Naive B cell (primary cell): ENCODE results near the gene WDR31. TPM values are rescaled to one million over a fixed set of nuclear protein-coding genes. Genes with fewer than 3 reads are reported as not detected.

ENCODE experiments used
- ATAC-seq, 2 donors: fragments of 150-1000 bp; cut with Tn5 transposase; 2 replicates each; pipeline ENCODE4 v1.10.0; 2021; ENCODE audit warnings: low read depth in 2 of 2, mild to moderate bottlenecking in 2 of 2, moderate library complexity in 2 of 2
- DNase-seq: peaks from one replicate; pipeline ENCODE4 v3.0.0; 2022
- H3K27ac Mint-ChIP-seq, 6 donors: one replicate each; pipeline ENCODE4 v1.8.0; 2020 to 2022; ENCODE audit warnings: mild to moderate bottlenecking in 6 of 6, mixed read lengths in 6 of 6, moderate library complexity in 5 of 6, inconsistent platforms in 2 of 6
- H3K27me3 Mint-ChIP-seq, 3 donors: one replicate each; pipeline ENCODE4 v1.8.0; 2021 to 2022; ENCODE audit warnings: mixed read lengths in 3 of 3, mild to moderate bottlenecking in 1 of 3
- H3K36me3 Mint-ChIP-seq, 2 donors: one replicate each; pipeline ENCODE4 v1.8.0; 2020 to 2022; ENCODE audit warnings: mixed read lengths in 2 of 2, inconsistent platforms in 1 of 2, mild to moderate bottlenecking in 1 of 2
- H3K4me1 Mint-ChIP-seq, 3 donors: one replicate each; pipeline ENCODE4 v1.8.0; 2020 to 2022; ENCODE audit warnings: mixed read lengths in 3 of 3, inconsistent platforms in 1 of 3, mild to moderate bottlenecking in 1 of 3, moderate library complexity in 1 of 3
- H3K4me3 Mint-ChIP-seq, 8 donors: one replicate each; pipeline ENCODE4 v1.8.0; 2020 to 2022; ENCODE audit warnings: mild to moderate bottlenecking in 8 of 8, mixed read lengths in 8 of 8, moderate library complexity in 8 of 8, inconsistent platforms in 2 of 8
- H3K9me3 Mint-ChIP-seq, 7 donors: one replicate each; pipeline ENCODE4 v1.8.0; 2020 to 2022; ENCODE audit warnings: mixed read lengths in 7 of 7, mild to moderate bottlenecking in 5 of 7, inconsistent platforms in 2 of 7, moderate library complexity in 1 of 7
- polyA plus RNA-seq, 6 donors: library from polyadenylated mRNA; unstranded; fragments of 300-500 nt; fragmentation: Illumina TruSeq; gene quantifications; one replicate each; pipeline ENCODE4 v1.2.3, GENCODE V29; 2021; ENCODE audit warnings: low read depth in 6 of 6

WDR31 gene
- polyA plus RNA-seq, 6 donors from 2014 or later: 0.09 to 0.88 (median 0.30) TPM; not detected in 2

DNA sequence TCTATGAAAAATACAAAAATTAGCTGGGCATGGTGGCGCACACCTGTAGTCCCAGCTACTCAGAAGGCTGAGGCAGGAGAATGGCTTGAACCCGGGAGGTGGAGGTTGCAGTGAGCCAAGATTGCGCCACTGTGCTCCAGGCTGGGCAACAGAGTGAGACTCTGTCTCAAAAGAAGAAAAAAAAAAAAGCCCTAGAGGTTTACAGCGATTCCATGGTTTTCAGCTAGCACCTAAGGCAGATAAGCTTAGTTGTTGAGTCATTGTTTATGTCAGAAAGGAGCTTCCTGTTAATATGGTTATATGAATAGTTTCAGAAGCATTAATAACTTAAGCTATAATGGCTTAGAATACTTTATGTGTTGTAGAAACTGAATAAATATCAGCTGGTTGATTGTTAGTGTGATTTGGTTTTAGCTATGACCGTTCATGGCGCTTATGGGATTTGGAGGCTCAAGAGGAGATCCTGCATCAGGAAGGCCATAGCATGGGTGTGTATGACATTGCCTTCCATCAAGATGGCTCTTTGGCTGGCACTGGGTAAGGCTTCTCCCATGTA is 49.9 kb downstream of the WDR31 start:
- ATAC-seq: no peak
- Mint-ChIP-seq H3K4me3 (no peak overlapping the region), H3K4me1 (peaks cover 0 to 7% (median 0%) of the 10 kb centered on the region in 3 donors), H3K27me3 (no peaks in the 10 kb centered on the region), H3K36me3 (peaks cover 16 to 29% of the 10 kb centered on the region in 2 donors), H3K9me3 (no peaks in the 10 kb centered on the region), H3K27ac (no peak overlapping the region)
- no peak for DNase-seq

DNA sequence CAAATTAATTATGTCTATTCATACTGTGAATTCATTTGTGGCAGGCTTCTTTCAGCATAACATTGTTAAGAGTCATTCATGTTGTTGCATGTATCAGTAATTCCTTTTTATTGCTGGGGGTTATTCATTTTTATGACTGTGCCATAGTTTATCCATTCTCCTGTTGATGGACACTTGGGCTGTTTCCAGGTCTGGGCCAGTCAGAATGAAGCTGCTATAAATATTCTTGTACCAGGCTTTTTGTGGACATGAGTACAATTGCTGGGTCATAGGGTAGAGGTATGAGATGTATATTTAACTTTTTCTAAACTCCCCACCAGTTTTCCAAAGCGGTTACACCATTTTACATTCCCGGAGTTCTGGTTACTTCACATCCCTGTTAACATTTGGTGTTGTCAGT is 51.0 kb downstream of the WDR31 start:
- Mint-ChIP-seq H3K27me3 (no peaks in the 10 kb centered on the region), H3K36me3 (peaks cover 23 to 37% of the 10 kb centered on the region in 2 donors), H3K4me1 (peaks cover 0 to 7% (median 0%) of the 10 kb centered on the region in 3 donors), H3K9me3 (no peaks in the 10 kb centered on the region), H3K27ac (no peak overlapping the region), H3K4me3 (no peak overlapping the region)
- DNase-seq (no peak), ATAC-seq (no peak)

DNA sequence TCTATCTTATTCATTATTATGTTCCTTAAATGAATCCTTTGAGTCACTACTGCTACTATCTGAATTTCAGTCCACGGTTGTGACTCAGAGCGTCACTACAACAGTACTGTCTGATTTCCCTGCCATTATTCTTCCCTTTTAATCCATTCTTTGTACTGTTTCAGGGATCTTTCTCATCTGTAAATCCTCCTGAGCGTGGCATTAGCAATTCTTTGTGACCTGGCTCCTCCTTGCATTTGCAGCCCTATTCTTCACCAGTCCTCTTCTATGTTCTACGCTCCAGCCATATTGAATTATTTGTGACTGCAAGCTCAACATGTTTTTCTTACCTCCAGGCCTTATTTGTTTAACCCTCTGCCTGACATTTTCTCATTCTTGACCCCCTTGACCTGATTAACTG is 58.7 kb downstream of the WDR31 start:
- Mint-ChIP-seq H3K36me3 (peaks cover 44 to 45% of the 10 kb centered on the region in 2 donors), H3K27ac (peak overlapping the region in 2 of 6 donors; percentile 24 to 26), H3K9me3 (no peaks in the 10 kb centered on the region), H3K4me1 (peaks cover 5 to 18% (median 15%) of the 10 kb centered on the region in 3 donors), H3K4me3 (peak overlapping the region in 1 of 8 donors; percentile 57), H3K27me3 (no peaks in the 10 kb centered on the region)
- no peak for ATAC-seq
- no peak for DNase-seq

DNA sequence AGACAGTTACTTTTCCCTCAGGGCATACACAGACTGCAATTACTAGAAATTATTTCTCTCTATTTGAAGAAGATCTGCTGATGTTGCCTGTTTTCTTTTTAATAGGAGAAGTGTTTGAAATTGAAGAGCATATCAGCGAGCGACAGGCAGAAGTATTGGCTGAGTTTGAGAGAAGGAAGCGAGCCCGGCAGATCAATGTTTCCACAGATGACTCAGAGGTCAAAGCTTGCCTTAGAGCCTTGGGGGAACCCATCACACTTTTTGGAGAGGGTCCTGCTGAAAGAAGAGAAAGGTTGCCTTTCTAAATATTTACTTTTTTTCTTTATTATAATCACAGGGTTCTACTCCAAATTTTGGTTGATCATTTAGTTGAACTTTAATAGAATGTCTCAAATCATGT is 61.2 kb downstream of the WDR31 start:
- ATAC-seq (no peak), DNase-seq (no peak)
- Mint-ChIP-seq H3K36me3 (peaks cover 29 to 38% of the 10 kb centered on the region in 2 donors), H3K4me1 (peaks cover 12 to 18% (median 15%) of the 10 kb centered on the region in 3 donors), H3K9me3 (no peaks in the 10 kb centered on the region), H3K4me3 (peak overlapping the region in 2 of 8 donors; percentile 23 to 29), H3K27me3 (no peaks in the 10 kb centered on the region), H3K27ac (peak overlapping the region in 2 of 6 donors; percentile 44 to 62)

DNA sequence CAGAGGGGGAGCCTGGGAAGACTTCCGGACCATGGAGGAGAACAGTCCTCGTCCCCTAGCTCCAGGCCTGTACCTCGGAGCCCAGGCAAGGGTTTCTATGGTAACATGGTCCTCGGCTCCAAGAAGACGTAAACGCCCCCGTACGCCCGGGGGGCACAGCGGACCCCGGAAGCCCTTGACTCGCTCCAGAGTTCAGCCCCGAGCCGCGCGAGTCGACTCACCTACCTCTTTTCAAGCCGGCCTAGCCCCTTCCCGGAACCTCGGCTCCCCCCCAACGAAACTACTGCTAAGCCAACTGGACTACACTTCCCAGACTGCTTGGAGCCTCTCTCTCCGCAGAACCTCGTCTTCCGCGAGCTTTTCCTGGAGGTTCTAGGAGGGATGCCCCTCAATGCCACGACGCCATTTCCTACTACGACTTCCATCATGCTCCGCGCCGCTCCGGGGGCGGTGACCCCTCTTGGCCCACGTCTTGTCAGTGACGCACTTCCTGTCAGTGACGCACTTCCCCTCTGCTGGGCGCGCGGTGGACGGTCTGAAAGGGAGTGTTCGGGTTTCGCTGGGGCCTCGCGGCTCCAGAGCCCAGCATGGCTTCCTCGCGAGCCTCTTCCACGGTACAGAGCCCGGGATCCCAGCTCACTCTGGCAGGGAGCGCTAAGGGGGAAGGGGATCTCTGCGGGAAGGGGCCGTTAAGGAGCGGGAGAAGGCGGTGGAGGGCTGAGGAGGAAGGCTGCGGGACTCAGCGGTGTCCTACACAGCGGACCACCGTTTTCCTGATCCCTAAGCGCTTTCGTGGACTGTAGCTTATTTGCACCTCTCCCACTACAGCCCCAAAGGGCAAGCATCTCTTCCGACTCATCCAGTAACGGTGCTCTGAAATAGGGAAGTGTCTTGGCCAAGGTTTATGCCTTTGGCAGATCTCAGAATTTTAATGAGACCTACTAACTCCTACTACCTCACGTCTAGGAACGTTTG is 64.6 kb downstream of the WDR31 start, which contains the start of the genes CDC26 and PRPF4:
CDC26 (minus strand) TSS at position 416 of the 975 bp plus-strand sequence. CDS start 3,065 bp downstream, outside the sequence.
PRPF4 (plus strand) TSS at position 502 of the 975 bp plus-strand sequence; CDS start at position 588, 86 bp downstream.
- Mint-ChIP-seq H3K27me3 (no peaks in the 10 kb centered on the region), H3K4me1 (peaks cover 8 to 21% (median 15%) of the 10 kb centered on the region in 3 donors), H3K4me3 (no peak within 1 kb of the TSS), H3K27ac (no peak within 1 kb of the TSS), H3K36me3 (peaks cover 17 to 21% of the 10 kb centered on the region in 2 donors), H3K9me3 (no peaks in the 10 kb centered on the region)
- ATAC-seq (peak; percentile 95 to 96), DNase-seq (peak; percentile 93)

DNA sequence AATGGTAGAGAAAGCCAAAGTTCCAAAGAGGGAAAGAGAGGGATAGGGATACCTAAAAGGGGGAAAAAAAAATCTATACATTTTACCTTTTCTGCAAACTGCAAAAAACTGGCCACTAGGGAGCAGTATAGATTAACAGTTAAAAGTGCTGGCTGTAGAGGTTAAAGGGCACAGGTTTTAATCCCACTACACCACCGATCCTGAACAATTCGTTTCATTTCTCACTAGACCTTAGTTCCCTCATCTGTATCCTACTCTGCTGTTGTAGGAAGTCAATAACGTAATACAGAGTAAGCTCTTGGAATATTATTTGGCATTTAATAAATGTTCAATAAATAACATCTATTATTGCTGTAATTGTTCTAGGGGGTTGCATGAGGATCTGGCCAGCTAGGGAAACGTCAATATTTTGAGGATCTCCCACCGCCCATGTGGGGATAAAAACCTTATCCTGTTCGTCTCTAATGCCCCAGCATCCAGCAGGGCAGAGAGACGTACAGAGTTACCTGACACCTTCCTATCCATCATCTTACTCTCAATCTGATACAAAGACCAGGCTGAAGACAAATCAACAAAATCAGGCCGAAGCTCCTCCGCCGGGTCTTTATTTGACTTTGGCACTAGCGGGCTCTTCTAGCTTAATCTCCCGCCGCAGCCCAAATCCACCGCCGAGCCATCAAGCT is 65.5 kb downstream of the WDR31 start:
- H3K27ac Mint-ChIP-seq: no peak overlapping the region
- H3K4me3 Mint-ChIP-seq: no peak overlapping the region
- DNase-seq (peak; percentile 55), ATAC-seq (peak; percentile 3 to 5)
- peaks cover 17 to 21% of the 10 kb centered on the region in 2 donors for H3K36me3 Mint-ChIP-seq
- no peaks in the 10 kb centered on the region for H3K9me3 Mint-ChIP-seq
- H3K4me1 Mint-ChIP-seq: peaks cover 8 to 17% (median 13%) of the 10 kb centered on the region in 3 donors
- H3K27me3 Mint-ChIP-seq: no peaks in the 10 kb centered on the region

DNA sequence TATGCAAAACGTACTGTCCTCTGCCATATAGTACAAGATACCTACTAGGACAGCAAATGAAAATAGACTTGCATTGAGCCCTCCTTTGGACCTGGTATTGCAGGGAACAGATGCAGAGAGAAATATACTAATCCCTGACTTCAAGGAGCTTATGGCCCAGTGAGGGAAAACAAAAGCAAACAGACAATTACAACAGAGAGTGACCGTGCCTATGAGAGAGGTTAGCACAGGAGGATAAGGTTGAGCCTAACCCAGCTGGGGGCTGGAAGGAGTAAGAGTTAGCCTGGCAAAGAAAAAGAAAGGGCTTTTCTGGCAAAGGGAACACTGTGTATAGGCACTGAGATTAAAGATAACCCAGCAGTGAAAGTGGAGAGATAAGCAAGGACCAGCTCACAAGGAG is 70.2 kb downstream of the WDR31 start:
- Mint-ChIP-seq H3K27me3 (no peaks in the 10 kb centered on the region), H3K36me3 (peaks cover 18 to 21% of the 10 kb centered on the region in 2 donors), H3K9me3 (peaks cover 0 to 2% (median 0%) of the 10 kb centered on the region in 7 donors), H3K4me3 (no peak overlapping the region), H3K27ac (peak overlapping the region in 1 of 6 donors; percentile 12), H3K4me1 (peaks cover 8 to 13% (median 13%) of the 10 kb centered on the region in 3 donors)
- DNase-seq: no peak
- ATAC-seq: no peak

DNA sequence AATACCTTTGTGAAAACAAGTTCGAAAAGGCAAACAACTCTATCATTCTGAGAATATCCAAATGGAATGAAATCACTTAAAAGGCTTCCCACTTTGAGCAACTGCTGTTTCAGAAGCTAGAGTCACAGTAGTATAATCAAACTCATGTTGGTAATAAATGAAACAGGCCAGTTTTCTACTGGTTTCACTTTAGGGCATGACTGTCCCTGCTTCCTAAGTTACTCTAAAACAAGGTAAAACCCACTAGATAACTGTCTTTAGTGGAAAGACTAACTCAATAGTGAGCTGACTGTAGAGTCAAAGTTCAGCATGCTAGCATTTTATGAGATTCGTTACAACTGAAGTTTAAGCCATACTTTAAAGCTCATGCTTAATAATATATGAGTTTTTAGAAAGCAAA is 70.7 kb downstream of the WDR31 start:
- H3K27ac Mint-ChIP-seq: no peak overlapping the region
- peaks cover 18 to 21% of the 10 kb centered on the region in 2 donors for H3K36me3 Mint-ChIP-seq
- no peak for ATAC-seq
- peaks cover 0 to 2% (median 0%) of the 10 kb centered on the region in 7 donors for H3K9me3 Mint-ChIP-seq
- H3K4me1 Mint-ChIP-seq: peaks cover 5 to 13% (median 13%) of the 10 kb centered on the region in 3 donors
- no peak overlapping the region for H3K4me3 Mint-ChIP-seq
- no peaks in the 10 kb centered on the region for H3K27me3 Mint-ChIP-seq
- DNase-seq: no peak

DNA sequence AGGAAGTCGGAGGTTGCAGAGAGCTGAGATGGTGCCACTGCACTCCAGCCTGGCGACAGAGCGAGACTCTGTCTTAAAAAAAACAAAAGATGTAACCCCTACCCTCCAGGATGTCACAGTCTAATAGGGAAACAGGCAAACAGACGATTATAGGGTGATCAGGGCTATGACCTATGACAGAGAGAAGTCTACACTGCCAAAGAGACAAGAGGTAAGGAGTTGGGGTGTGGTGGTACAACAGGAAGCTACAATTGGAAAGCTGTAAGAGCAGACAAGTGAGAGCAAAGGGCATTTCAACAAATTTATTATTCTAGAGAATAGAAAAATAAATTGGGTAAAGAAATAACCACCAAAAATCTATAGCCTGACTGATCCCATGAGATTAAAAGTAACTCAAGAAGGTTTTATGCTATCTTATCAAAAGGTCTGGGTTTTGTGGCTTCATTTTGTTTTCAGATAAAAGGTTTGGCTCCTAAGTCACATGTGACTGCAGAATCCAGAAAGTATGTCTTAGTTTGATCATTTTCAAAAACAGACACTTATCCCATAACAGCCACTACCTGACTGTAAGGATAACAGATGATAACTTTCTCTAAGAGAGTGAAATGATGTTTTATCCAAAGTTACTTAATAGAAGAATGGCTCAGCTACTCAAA is 72.0 kb downstream of the WDR31 start:
- DNase-seq: no peak
- H3K9me3 Mint-ChIP-seq: peaks cover 0 to 2% (median 0%) of the 10 kb centered on the region in 7 donors
- ATAC-seq: no peak
- peak overlapping the region in 2 of 6 donors; percentile 6 to 68 for H3K27ac Mint-ChIP-seq
- H3K36me3 Mint-ChIP-seq: peaks cover 18 to 21% of the 10 kb centered on the region in 2 donors
- H3K4me3 Mint-ChIP-seq: no peak overlapping the region
- no peaks in the 10 kb centered on the region for H3K27me3 Mint-ChIP-seq
- H3K4me1 Mint-ChIP-seq: peaks cover 0 to 13% (median 13%) of the 10 kb centered on the region in 3 donors

DNA sequence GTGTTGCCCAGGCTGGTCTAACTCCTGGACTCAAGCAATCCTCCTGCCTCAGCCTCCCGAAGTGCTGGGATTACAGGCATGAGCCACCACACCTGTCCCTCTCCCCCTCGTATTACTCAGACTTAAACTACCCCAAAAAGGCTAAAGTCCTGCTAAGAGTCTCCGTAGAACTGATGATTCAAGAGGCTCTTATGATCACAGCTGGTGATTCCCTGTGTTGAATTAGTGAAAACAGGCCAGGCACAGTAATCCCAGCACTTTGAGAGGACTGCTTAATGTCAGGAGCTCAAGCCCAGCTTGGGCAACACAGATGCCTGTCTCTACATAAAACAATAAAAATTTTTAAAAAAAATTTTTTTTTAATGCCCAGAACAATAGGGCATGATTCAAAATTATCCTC is 73.9 kb downstream of the WDR31 start:
- Mint-ChIP-seq H3K36me3 (peaks cover 17 to 18% of the 10 kb centered on the region in 2 donors), H3K27me3 (no peaks in the 10 kb centered on the region)

More for the DNA sequence above, 73.9 kb downstream of the WDR31 start:
- no peak overlapping the region for H3K4me3 Mint-ChIP-seq
- peaks cover 0 to 13% (median 12%) of the 10 kb centered on the region in 3 donors for H3K4me1 Mint-ChIP-seq
- ATAC-seq (no peak), DNase-seq (no peak)
- no peak overlapping the region for H3K27ac Mint-ChIP-seq
- H3K9me3 Mint-ChIP-seq: peaks cover 0 to 2% (median 0%) of the 10 kb centered on the region in 7 donors
